MCF 10A (cell line): ENCODE data around the gene MRPS31. TPM values are rescaled to one million over a fixed set of nuclear protein-coding genes. Genes with fewer than 3 reads are reported as not detected.

Experiments used
- BruUV-seq: library from RNA; stranded (reverse); fragments of 400-500 nt; replicated peaks from 2 replicates; lab custom pipeline; 2021; lab: Mats Ljungman, UMichigan
- CTCF ChIA-PET: fragments of 300-600 bp; sonication (Branson Sonifier 250); formaldehyde crosslinking; extraction: SDS; loops from one replicate; lab custom pipeline; 2021; ENCODE audit warnings: antibody characterized with exemption, inconsistent platforms; lab: Yijun Ruan, JAX
- POLR2A ChIA-PET: fragments of 300-600, 350-650 bp; sonication (Branson Sonifier 250); formaldehyde crosslinking; extraction: SDS; loops from one replicate; lab custom pipeline; 2020; ENCODE audit warnings: antibody characterized with exemption, inconsistent platforms; lab: Yijun Ruan, JAX
- DNase-seq: peaks from one replicate; pipeline ENCODE4 v3.0.0-alpha.2; 2018; ENCODE audit not compliant: unreplicated experiment
- H3K27ac Mint-ChIP-seq: one replicate; pipeline ENCODE4 v1.8.0; 2022; ENCODE audit warnings: mild to moderate bottlenecking, low read depth, mixed read lengths; ENCODE audit not compliant: unreplicated experiment
- H3K27me3 Mint-ChIP-seq: one replicate; pipeline ENCODE4 v1.8.0; 2022; ENCODE audit warnings: mixed read lengths; ENCODE audit not compliant: insufficient read depth, unreplicated experiment
- H3K36me3 Mint-ChIP-seq: one replicate; pipeline ENCODE4 v1.8.0; 2022; ENCODE audit warnings: mild to moderate bottlenecking, moderate library complexity, mixed read lengths; ENCODE audit not compliant: insufficient read depth, unreplicated experiment
- H3K4me1 Mint-ChIP-seq: one replicate; pipeline ENCODE4 v1.8.0; 2022; ENCODE audit warnings: mixed read lengths; ENCODE audit not compliant: insufficient read depth, unreplicated experiment
- H3K4me3 Mint-ChIP-seq: one replicate; pipeline ENCODE4 v1.8.0; 2022; ENCODE audit warnings: mild to moderate bottlenecking, moderate library complexity, mixed read lengths; ENCODE audit not compliant: unreplicated experiment
- H3K9me3 Mint-ChIP-seq: one replicate; pipeline ENCODE4 v1.8.0; 2022; ENCODE audit warnings: mixed read lengths; ENCODE audit not compliant: unreplicated experiment
- intact Hi-C: fragments of 100-400 bp; cut with micrococcal nuclease; formaldehyde crosslinking; loops from 2 replicates; pipeline ENCODE4 v1.14.1; 2022
- total RNA-seq: library from RNA; stranded (reverse); gene quantifications from 2 replicates; pipeline ENCODE4 v1.2.3, GENCODE V29; 2022
- TF ChIP-seq, protein P1 (sequence below): fragments of 200-600 bp; IDR thresholded peaks from one replicate; pipeline ENCODE4 v1.8.0; 2022; ENCODE audit warnings: antibody characterized with exemption, mild to moderate bottlenecking; ENCODE audit not compliant: unreplicated experiment

MRPS31 gene
- total RNA-seq, 1 experiment from 2014 or later, result 19.2 TPM

DNA sequence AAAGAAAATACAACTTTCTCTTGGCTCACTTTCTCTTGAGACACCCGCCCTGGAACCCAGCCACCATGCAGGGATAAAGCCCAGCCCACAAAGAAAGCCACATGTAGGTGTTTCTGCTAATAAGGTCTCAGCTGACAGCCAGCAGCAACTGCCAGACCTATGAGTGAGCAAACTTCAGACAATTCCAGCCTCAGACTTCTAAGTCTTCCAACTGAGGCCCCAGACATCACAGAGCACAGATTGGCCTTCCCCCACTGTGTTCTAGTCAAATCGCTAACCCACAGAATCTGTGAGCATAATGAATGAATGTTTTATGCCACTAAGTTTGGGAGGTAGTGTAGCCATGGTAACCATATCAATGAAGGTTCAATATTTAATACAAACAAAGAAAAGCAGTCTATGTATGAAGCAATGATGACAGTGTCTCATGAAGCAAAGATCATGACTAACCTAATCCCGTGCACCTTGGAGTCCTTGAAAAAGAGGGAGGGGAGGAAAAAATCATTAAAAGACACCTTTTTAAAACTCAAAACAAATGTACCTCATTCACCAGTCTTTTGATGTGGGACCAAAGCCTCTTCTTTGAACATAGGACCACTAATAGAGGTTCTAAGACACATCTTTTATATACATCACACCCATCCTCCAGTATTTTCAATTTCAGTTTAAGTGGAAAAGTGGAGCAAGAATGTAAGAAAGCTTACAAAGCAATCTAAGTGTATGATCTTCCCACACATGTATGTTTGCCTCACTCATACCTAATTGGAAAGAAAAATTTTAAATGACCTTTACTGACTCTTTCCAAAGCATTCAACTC, 6.2 kb downstream of the MRPS31 start:
- Mint-ChIP-seq H3K27ac (no peak overlapping the region), H3K27me3 (no peaks in the 10 kb centered on the region), H3K4me1 (peaks cover 4% of the 10 kb centered on the region), H3K4me3 (no peak overlapping the region), H3K36me3 (peaks cover 22% of the 10 kb centered on the region), H3K9me3 (no peaks in the 10 kb centered on the region)
- TF ChIP-seq, protein P1, sequence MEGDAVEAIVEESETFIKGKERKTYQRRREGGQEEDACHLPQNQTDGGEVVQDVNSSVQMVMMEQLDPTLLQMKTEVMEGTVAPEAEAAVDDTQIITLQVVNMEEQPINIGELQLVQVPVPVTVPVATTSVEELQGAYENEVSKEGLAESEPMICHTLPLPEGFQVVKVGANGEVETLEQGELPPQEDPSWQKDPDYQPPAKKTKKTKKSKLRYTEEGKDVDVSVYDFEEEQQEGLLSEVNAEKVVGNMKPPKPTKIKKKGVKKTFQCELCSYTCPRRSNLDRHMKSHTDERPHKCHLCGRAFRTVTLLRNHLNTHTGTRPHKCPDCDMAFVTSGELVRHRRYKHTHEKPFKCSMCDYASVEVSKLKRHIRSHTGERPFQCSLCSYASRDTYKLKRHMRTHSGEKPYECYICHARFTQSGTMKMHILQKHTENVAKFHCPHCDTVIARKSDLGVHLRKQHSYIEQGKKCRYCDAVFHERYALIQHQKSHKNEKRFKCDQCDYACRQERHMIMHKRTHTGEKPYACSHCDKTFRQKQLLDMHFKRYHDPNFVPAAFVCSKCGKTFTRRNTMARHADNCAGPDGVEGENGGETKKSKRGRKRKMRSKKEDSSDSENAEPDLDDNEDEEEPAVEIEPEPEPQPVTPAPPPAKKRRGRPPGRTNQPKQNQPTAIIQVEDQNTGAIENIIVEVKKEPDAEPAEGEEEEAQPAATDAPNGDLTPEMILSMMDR, result no peak
- POLR2A ChIA-PET, result no interaction called here
- no TSS peak for BruUV-seq
- no peak for DNase-seq
- CTCF ChIA-PET, result interaction anchor here (4.7 kb wide), 1 partner anchor 13 kb away, joined by 29 read pairs; no protein-coding TSS in a partner anchor
- intact Hi-C loops, result no loop called here

GRCh38 chr13:40762849-40763248, 8.1 kb downstream of the MRPS31 start:
- DNase-seq, result no peak
- no peak overlapping the region for H3K4me3 Mint-ChIP-seq
- ChIA-PET CTCF (no interaction called here), POLR2A (no interaction called here)
- no peak overlapping the region for H3K27ac Mint-ChIP-seq
- H3K36me3 Mint-ChIP-seq, result peaks cover 39% of the 10 kb centered on the region
- H3K27me3 Mint-ChIP-seq, result no peaks in the 10 kb centered on the region
- TF ChIP-seq, protein P1, result no peak
- BruUV-seq, result no TSS peak
- no peaks in the 10 kb centered on the region for H3K9me3 Mint-ChIP-seq
- H3K4me1 Mint-ChIP-seq, result no peaks in the 10 kb centered on the region
- intact Hi-C loops, result no loop called here

- peaks cover 41% of the 10 kb centered on the region for H3K36me3 Mint-ChIP-seq
- H3K27ac Mint-ChIP-seq, result no peak overlapping the region
- TF ChIP-seq, protein P1, result no peak
- H3K4me3 Mint-ChIP-seq, result no peak overlapping the region
- intact Hi-C loops, result no loop called here
- DNase-seq, result no peak
- ChIA-PET POLR2A (no interaction called here), CTCF (no interaction called here)
- H3K9me3 Mint-ChIP-seq, result no peaks in the 10 kb centered on the region
- H3K27me3 Mint-ChIP-seq, result no peaks in the 10 kb centered on the region
- no peaks in the 10 kb centered on the region for H3K4me1 Mint-ChIP-seq
- no TSS peak for BruUV-seq
Observed at GRCh38 chr13:40758811-40759210, 12.2 kb downstream of the MRPS31 start.

- Mint-ChIP-seq H3K27me3 (no peaks in the 10 kb centered on the region), H3K9me3 (no peaks in the 10 kb centered on the region), H3K36me3 (peaks cover 52% of the 10 kb centered on the region), H3K4me3 (no peak overlapping the region), H3K4me1 (no peaks in the 10 kb centered on the region), H3K27ac (no peak overlapping the region)
- POLR2A ChIA-PET, result interaction anchor here (0.7 kb wide), 1 partner anchor 53 kb away, joined by 3 read pairs; no protein-coding TSS in a partner anchor
- intact Hi-C loops, result no loop called here
- no peak for DNase-seq
- TF ChIP-seq, protein P1, result no peak
- CTCF ChIA-PET, result no interaction called here
- BruUV-seq, result TSS peak; percentile 15
Observed at GRCh38 chr13:40756042-40756441, 14.9 kb downstream of the MRPS31 start.
